Common myeloid progenitor, CD34-positive (primary cell): Measurements from ENCODE around the gene PMEPA1.

Source experiments
- CTCF ChIA-PET: fragments of 350-600 bp; sonication (Branson Sonifier 250); formaldehyde crosslinking; loops from one replicate; lab custom pipeline; 2021; ENCODE audit warnings: antibody characterized with exemption; lab: Charles Lee
- POLR2A ChIA-PET: fragments of 350-600 bp; sonication (Branson Sonifier 250); formaldehyde crosslinking; loops from one replicate; lab custom pipeline; 2021; ENCODE audit warnings: antibody characterized with exemption; lab: Charles Lee
- DNase-seq, 3 donors: peaks; one replicate each; pipeline versions ENCODE4 v3.0.0 to v3.0.0-alpha.2; 2013
- H3K27ac ChIP-seq, 2 experiments: 1 replicate in 1 of 2; 2 replicates in 1 of 2; pipeline ENCODE4 v1.7.0; 2013; ENCODE audit warnings: inconsistent platforms in 2 of 2, low read length in 2 of 2, mild to moderate bottlenecking in 2 of 2, low read depth in 1 of 2, moderate library complexity in 1 of 2; ENCODE audit not compliant: severe bottlenecking in 2 of 2, insufficient read depth in 1 of 2, poor library complexity in 1 of 2
- H3K27me3 ChIP-seq, 5 experiments: replicated peaks in 2 of 5; 1 replicate in 3 of 5; 2 replicates in 2 of 5; pipeline versions ENCODE4 v1.6.1 to v1.7.0; 2013; ENCODE audit warnings: low read length in 4 of 5, mild to moderate bottlenecking in 2 of 5, moderate library complexity in 2 of 5, inconsistent platforms in 1 of 5; ENCODE audit not compliant: insufficient read depth in 5 of 5, control insufficient read depth in 4 of 5
- H3K36me3 ChIP-seq, 4 experiments: 1 replicate in 2 of 4; 2 replicates in 2 of 4; pipeline versions ENCODE4 v1.6.1 to v1.7.0; 2013; ENCODE audit warnings: low read length in 3 of 4, control low read depth in 1 of 4, mild to moderate bottlenecking in 1 of 4; ENCODE audit not compliant: control insufficient read depth in 4 of 4, insufficient read depth in 4 of 4
- H3K4me1 ChIP-seq, 4 experiments: 1 replicate in 3 of 4; 2 replicates in 1 of 4; pipeline versions ENCODE4 v1.6.1 to v1.7.1; 2013; ENCODE audit warnings: low read length in 3 of 4, mild to moderate bottlenecking in 3 of 4, control low read depth in 1 of 4, inconsistent platforms in 1 of 4, moderate library complexity in 1 of 4; ENCODE audit not compliant: control insufficient read depth in 4 of 4, insufficient read depth in 4 of 4; ENCODE audit errors: control extremely low read depth in 1 of 4
- H3K4me3 ChIP-seq, 7 experiments: 1 replicate in 4 of 7; 2 replicates in 3 of 7; pipeline versions ENCODE4 v1.5.1 to v1.7.0; 2013; ENCODE audit warnings: mild to moderate bottlenecking in 7 of 7, low read length in 6 of 7, moderate library complexity in 6 of 7, inconsistent platforms in 2 of 7, low read depth in 2 of 7, control low read depth in 1 of 7; ENCODE audit not compliant: insufficient read depth in 4 of 7, control insufficient read depth in 1 of 7; ENCODE audit errors: extremely low read depth in 1 of 7
- H3K9me3 ChIP-seq, 5 experiments: 1 replicate in 4 of 5; 2 replicates in 1 of 5; pipeline versions ENCODE4 v1.6.1 to v1.7.1; 2013; ENCODE audit warnings: low read length in 4 of 5, mild to moderate bottlenecking in 2 of 5, inconsistent platforms in 1 of 5, low read depth in 1 of 5, moderate library complexity in 1 of 5; ENCODE audit not compliant: control insufficient read depth in 4 of 5, insufficient read depth in 2 of 5; ENCODE audit errors: control extremely low read depth in 1 of 5
- WGBS: methylation state at CpG from one replicate; pipeline ENCODE4 v1.1.5; 2013; ENCODE audit not compliant: insufficient coverage; 5-methylcytosine and 5-hydroxymethylcytosine counted together

PMEPA1 gene

DNA sequence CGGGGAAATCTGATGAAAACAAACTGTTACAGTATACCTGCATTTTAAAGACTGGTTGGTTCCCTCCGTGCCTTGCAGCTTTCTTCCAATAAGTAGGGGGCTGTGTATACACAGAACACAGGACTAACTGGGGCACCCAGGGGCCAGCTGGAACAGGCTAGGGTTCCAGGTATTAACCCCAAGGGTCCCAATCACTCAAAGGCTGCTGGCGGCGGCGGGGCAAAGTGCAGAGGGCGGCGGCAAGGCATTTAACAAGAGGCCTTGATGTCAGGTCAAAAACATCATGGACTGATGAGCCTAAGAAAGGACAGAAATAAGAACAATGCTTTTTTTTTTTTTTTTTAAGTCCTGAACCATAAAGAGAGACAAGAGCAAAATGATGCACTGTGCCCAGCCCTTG, 2.5 kb downstream of the PMEPA1 start:
- Histone ChIP-seq H3K27ac (no peak overlapping the region), H3K4me3 (no peak overlapping the region), H3K36me3 (no peaks in the 10 kb centered on the region), H3K27me3 (peaks cover 0 to 14% (median 2%) of the 10 kb centered on the region in 5 experiments), H3K9me3 (no peaks in the 10 kb centered on the region), H3K4me1 (peaks cover 6 to 30% (median 20%) of the 10 kb centered on the region in 4 experiments)
- DNase-seq: no peak
- ChIA-PET CTCF (interaction anchor here (1.1 to 3.3 kb wide), 2 partner anchors 9 to 18 kb away, joined by 4 to 11 read pairs; no protein-coding TSS in a partner anchor), POLR2A (interaction anchor here (0.6 to 1.1 kb wide), 3 partner anchors 11 to 41 kb away, joined by 3 read pairs; no protein-coding TSS in a partner anchor)
- WGBS: 59% methylated on average over 4 of the region's 7 CpGs

- WGBS: 97% methylated on average over 15 of the region's 18 CpGs
- ChIA-PET CTCF (interaction anchor here (1.3 kb wide), 1 partner anchor 381 kb away, joined by 3 read pairs; no protein-coding TSS in a partner anchor), POLR2A (no interaction called here)
- DNase-seq: no peak
- no peaks in the 10 kb centered on the region for H3K36me3 ChIP-seq
- peaks cover 0 to 15% (median 6%) of the 10 kb centered on the region in 4 experiments for H3K4me1 ChIP-seq
- no peak overlapping the region for H3K27ac ChIP-seq
- H3K9me3 ChIP-seq: no peaks in the 10 kb centered on the region
- peaks cover 0 to 11% (median 2%) of the 10 kb centered on the region in 5 experiments for H3K27me3 ChIP-seq
- H3K4me3 ChIP-seq: no peak overlapping the region
These were observed 4.5 kb downstream of the PMEPA1 start for GRCh38 chr20:57705127-57705899.

GRCh38 chr20:57704245-57704644, 5.6 kb downstream of the PMEPA1 start:
- Histone ChIP-seq H3K27ac (no peak overlapping the region), H3K27me3 (peaks cover 0 to 8% (median 2%) of the 10 kb centered on the region in 5 experiments), H3K36me3 (no peaks in the 10 kb centered on the region), H3K9me3 (no peaks in the 10 kb centered on the region), H3K4me3 (no peak overlapping the region), H3K4me1 (peaks cover 0 to 12% (median 3%) of the 10 kb centered on the region in 4 experiments)
- DNase-seq: no peak
- 98% methylated on average over 14 of the region's 14 CpGs for WGBS
- ChIA-PET CTCF (no interaction called here), POLR2A (no interaction called here)

DNA sequence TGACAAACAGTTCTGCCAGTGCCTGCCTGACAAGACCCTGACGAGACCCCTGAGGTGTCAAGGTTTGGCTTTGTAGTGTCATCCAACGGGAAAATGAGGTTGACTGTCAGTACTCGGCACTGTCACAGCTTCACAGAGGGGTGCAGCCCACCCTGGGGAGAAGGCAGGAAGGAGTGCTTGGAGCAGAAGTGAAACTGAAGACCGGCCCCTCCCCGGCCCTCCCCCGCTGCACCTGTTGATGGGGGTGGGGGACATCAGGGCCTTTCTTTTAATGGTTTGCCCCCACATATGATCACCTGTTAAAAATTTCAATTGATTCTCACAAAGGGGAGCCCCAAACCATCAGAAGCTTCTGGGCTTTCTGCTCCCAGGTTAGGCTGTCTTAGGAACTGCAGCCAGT, 6.8 kb downstream of the PMEPA1 start:
- peaks cover 0 to 2% (median 0%) of the 10 kb centered on the region in 4 experiments for H3K4me1 ChIP-seq
- H3K9me3 ChIP-seq: no peaks in the 10 kb centered on the region
- no peak overlapping the region for H3K4me3 ChIP-seq
- 74% methylated on average over 4 of the region's 6 CpGs for WGBS
- H3K27ac ChIP-seq: no peak overlapping the region
- ChIA-PET POLR2A (no interaction called here), CTCF (interaction anchor here (1.2 to 1.9 kb wide), 2 partner anchors 49 to 187 kb away, joined by 3 to 5 read pairs; no protein-coding TSS in a partner anchor)
- H3K36me3 ChIP-seq: no peaks in the 10 kb centered on the region
- no peak for DNase-seq
- H3K27me3 ChIP-seq: peaks cover 0 to 2% (median 0%) of the 10 kb centered on the region in 5 experiments

- no peaks in the 10 kb centered on the region for H3K4me1 ChIP-seq
- H3K27ac ChIP-seq: no peak overlapping the region
- H3K9me3 ChIP-seq: no peaks in the 10 kb centered on the region
- ChIA-PET CTCF (interaction anchor here (1.2 to 1.9 kb wide), 2 partner anchors 49 to 187 kb away, joined by 3 to 5 read pairs; no protein-coding TSS in a partner anchor), POLR2A (interaction anchor here (0.6 kb wide), 1 partner anchor 1329 kb away, joined by 4 read pairs; no protein-coding TSS in a partner anchor)
- WGBS: 100% methylated on average over 2 of the region's 6 CpGs
- H3K36me3 ChIP-seq: no peaks in the 10 kb centered on the region
- DNase-seq: no peak
- H3K4me3 ChIP-seq: no peak overlapping the region
- H3K27me3 ChIP-seq: peaks cover 0 to 2% (median 0%) of the 10 kb centered on the region in 5 experiments
These were observed 7.3 kb downstream of the PMEPA1 start for GRCh38 chr20:57702521-57702920.

- DNase-seq: no peak
- Histone ChIP-seq H3K4me3 (no peak overlapping the region), H3K27me3 (peaks cover 0 to 2% (median 0%) of the 10 kb centered on the region in 5 experiments), H3K36me3 (no peaks in the 10 kb centered on the region), H3K4me1 (no peaks in the 10 kb centered on the region), H3K27ac (no peak overlapping the region), H3K9me3 (no peaks in the 10 kb centered on the region)
- 91% methylated on average over 9 of the region's 12 CpGs for whole genome bisulfite sequencing
- ChIA-PET POLR2A (interaction anchor here (0.6 to 1.3 kb wide), 2 partner anchors 16 to 1330 kb away, joined by 3 to 4 read pairs; no protein-coding TSS in a partner anchor), CTCF (interaction anchor here (1.2 to 1.9 kb wide), 2 partner anchors 48 to 186 kb away, joined by 3 to 5 read pairs; no protein-coding TSS in a partner anchor)
These were observed 7.7 kb downstream of the PMEPA1 start for GRCh38 chr20:57702091-57702490.
